ENCODE measurements around the gene NPFFR1.

NPFFR1 gene, protein sequence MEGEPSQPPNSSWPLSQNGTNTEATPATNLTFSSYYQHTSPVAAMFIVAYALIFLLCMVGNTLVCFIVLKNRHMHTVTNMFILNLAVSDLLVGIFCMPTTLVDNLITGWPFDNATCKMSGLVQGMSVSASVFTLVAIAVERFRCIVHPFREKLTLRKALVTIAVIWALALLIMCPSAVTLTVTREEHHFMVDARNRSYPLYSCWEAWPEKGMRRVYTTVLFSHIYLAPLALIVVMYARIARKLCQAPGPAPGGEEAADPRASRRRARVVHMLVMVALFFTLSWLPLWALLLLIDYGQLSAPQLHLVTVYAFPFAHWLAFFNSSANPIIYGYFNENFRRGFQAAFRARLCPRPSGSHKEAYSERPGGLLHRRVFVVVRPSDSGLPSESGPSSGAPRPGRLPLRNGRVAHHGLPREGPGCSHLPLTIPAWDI

DNA sequence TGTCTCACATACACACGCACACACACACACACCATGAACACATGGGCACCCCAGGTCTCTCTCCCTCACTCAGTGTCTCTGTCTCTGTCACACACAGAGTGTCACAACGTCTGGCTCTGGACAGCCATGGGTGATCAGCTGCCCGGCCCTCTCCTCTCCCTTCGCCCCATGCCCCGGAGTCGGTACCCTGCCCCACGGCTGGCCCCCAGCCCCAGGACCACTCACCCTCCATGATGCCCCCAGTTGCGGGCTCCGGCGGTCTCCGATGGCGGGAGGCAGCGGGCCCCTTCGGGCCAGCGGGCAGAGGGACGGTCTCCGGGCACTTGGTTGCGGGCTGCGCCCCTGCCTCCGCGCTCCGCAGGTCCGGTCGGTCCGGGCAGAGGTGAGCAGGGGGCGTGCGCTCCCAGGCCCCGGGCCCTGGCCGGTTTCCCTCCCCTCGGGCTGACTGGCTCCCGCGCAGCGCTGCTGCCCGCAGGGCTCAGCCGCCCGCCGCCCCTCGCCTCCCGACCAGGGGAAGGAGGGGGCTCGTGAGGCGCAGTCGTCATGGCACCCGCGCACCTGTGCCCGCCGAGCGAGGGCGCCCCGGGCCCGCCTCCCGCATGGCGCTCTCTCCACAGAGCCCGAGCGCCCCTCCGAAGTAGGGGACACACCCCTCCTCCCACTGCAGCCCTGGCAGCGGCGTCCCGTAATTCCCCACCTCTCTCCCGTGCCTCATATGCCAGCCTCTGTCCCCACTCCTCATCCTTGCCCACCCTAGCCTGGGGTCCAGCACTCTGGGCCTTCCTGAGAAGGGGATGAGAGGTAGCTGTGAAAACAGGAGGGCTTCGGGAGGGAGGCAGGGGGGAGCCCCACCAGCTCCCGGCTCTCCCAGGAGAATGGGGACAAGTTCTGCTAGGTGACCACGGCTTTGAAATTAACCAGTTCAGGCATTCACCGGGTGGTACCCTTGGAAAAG is at the start of gene NPFFR1:
Gene NPFFR1 (minus strand): TSS at position 560 of the 955 bp plus-strand sequence. CDS start 328 bp downstream, at position 232.
- peak within 1 kb of the TSS in 1 of 2 experiments; percentile 21 for H3K4me3 ChIP-seq (ENCODE audit: low read depth in 1 of 2, low read length in 1 of 2)

DNA sequence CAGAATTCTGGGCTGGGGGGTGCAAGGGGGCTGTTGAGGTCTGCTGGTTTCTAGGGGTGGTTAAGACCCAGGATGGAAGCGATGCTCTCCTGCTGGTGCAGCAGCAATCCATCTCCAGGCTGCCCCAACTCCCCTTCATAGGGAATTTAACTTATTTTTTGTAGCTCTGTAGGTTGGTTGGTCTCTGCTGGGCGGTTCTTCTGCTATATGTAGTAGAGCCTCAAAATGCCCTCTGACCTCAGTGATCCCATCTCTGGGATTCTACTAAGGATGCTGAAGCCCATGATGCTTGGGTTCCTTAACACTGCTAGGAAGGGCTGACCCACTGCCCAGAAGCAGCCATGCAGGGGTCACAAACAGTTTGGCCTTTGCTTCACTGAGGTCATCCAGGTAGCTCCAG is 49.5 kb upstream of the NPFFR1 start:
- Histone ChIP-seq H3K36me3 (no peaks in the 10 kb centered on the region), H3K27me3 (peaks cover 12% of the 10 kb centered on the region), H3K4me1 (ENCODE audit: control insufficient read depth in 1 of 2, insufficient read depth in 1 of 2, low read depth in 1 of 2, low read length in 1 of 2) (peaks cover 32 to 34% of the 10 kb centered on the region in 2 experiments), H3K9me3 (no peaks in the 10 kb centered on the region), H3K27ac (no peak overlapping the region), H3K4me3 (ENCODE audit: low read depth in 1 of 2, low read length in 1 of 2) (no peak overlapping the region)
- TF ChIP-seq, protein P1, sequence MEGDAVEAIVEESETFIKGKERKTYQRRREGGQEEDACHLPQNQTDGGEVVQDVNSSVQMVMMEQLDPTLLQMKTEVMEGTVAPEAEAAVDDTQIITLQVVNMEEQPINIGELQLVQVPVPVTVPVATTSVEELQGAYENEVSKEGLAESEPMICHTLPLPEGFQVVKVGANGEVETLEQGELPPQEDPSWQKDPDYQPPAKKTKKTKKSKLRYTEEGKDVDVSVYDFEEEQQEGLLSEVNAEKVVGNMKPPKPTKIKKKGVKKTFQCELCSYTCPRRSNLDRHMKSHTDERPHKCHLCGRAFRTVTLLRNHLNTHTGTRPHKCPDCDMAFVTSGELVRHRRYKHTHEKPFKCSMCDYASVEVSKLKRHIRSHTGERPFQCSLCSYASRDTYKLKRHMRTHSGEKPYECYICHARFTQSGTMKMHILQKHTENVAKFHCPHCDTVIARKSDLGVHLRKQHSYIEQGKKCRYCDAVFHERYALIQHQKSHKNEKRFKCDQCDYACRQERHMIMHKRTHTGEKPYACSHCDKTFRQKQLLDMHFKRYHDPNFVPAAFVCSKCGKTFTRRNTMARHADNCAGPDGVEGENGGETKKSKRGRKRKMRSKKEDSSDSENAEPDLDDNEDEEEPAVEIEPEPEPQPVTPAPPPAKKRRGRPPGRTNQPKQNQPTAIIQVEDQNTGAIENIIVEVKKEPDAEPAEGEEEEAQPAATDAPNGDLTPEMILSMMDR (IDR thresholded peaks at IDR 0.05): no peak

More for the DNA sequence above, at the start of gene NPFFR1:
- no peaks in the 10 kb centered on the region for H3K9me3 ChIP-seq
- TF ChIP-seq, protein P1 (IDR thresholded peaks at IDR 0.05): no peak
- peaks cover 50% of the 10 kb centered on the region for H3K27me3 ChIP-seq
- no peak within 1 kb of the TSS for H3K27ac ChIP-seq
- peaks cover 8 to 14% of the 10 kb centered on the region in 2 experiments for H3K4me1 ChIP-seq (ENCODE audit: control insufficient read depth in 1 of 2, insufficient read depth in 1 of 2, low read depth in 1 of 2, low read length in 1 of 2)
- no peaks in the 10 kb centered on the region for H3K36me3 ChIP-seq

DNA sequence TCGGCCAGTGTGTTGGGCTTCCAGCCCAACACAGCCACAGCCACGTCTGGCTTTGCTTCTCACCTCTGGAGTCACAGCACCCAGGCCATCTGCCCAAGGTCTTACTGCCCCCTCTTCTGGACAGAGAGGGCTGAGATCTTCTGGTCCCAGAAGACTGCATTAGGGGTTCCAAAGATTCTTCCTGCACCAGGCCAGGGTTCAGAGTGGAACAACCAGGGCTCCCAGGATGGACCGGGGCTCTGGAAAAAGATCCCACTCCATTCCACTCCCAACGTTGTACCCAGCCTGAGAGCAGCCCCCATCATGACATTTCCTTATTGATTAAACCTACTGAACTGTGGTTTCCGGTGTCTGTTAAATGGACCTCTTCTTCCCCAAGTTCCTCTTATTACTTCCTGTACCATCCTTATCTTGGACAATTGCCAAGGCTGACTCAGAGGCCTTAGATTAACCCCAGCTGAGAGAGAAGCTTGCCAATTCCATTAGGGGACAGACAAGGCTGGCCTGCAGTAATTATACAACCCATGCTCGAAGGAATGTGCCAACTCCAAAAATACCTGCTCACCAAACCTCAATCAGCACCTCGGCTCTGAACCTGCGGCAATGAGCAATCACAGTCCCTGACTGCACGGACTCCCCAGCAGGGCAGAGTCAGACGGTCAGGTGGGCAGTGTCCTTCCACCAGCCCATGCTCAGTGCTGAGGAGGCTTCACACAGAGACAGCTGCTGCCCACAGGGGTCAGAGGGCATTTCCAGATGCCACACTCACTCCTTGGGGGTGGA is 47.9 kb upstream of the NPFFR1 start:
- Histone ChIP-seq H3K27me3 (peaks cover 18% of the 10 kb centered on the region), H3K4me1 (ENCODE audit: control insufficient read depth in 1 of 2, insufficient read depth in 1 of 2, low read depth in 1 of 2, low read length in 1 of 2) (peaks cover 32 to 34% of the 10 kb centered on the region in 2 experiments), H3K27ac (peak overlapping the region; percentile 55), H3K36me3 (no peaks in the 10 kb centered on the region), H3K4me3 (ENCODE audit: low read depth in 1 of 2, low read length in 1 of 2) (peak overlapping the region; percentile 37 to 41), H3K9me3 (no peaks in the 10 kb centered on the region)
- TF ChIP-seq, protein P1 (IDR thresholded peaks at IDR 0.05): no peak

DNA sequence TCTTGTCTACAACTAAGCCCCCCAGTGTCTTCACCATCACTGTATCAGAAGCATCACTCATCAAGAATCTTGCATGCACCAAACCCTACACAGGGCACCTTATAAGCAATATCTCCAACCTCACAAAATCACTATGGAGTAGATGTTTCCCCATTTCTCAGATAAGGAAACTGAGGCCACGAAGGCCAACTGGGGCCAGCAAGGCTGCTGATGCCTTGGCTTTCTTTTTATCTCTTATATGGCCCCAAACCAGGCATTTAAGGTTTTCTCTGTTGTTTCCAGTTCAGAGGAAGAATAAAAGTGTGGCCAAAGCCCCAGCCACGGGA is 47.3 kb upstream of the NPFFR1 start:
- H3K4me3 ChIP-seq (ENCODE audit: low read depth in 1 of 2, low read length in 1 of 2): peak overlapping the region in 1 of 2 experiments; percentile 41
- peaks cover 18% of the 10 kb centered on the region for H3K27me3 ChIP-seq
- H3K27ac ChIP-seq: peak overlapping the region; percentile 55
- H3K36me3 ChIP-seq: no peaks in the 10 kb centered on the region
- TF ChIP-seq, protein P1 (IDR thresholded peaks at IDR 0.05): no peak
- no peaks in the 10 kb centered on the region for H3K9me3 ChIP-seq
- H3K4me1 ChIP-seq (ENCODE audit: control insufficient read depth in 1 of 2, insufficient read depth in 1 of 2, low read depth in 1 of 2, low read length in 1 of 2): peaks cover 32 to 34% of the 10 kb centered on the region in 2 experiments

DNA sequence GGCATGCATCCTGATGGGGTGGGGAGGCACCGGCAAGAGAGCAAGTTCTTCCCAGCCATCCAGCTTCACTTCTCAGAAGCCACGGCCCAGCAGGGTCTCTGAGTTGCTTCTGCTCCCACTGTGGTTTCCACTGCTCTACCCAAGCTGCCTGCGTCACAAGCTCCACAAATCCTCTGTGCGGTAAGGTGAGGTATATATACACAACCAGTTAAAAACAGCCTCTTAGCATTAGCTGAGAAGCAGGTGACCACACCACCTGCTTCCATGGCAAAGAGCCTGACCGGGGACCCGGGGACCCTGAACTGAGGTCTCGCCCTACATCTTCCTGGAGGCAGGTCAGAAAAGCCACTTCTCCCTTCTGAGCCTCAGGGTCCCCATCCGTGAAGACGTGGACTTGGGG is 46.9 kb upstream of the NPFFR1 start:
- TF ChIP-seq, protein P1 (IDR thresholded peaks at IDR 0.05): no peak
- H3K4me3 ChIP-seq (ENCODE audit: low read depth in 1 of 2, low read length in 1 of 2): no peak overlapping the region
- no peaks in the 10 kb centered on the region for H3K36me3 ChIP-seq
- no peaks in the 10 kb centered on the region for H3K9me3 ChIP-seq
- H3K27ac ChIP-seq: no peak overlapping the region
- H3K4me1 ChIP-seq (ENCODE audit: control insufficient read depth in 1 of 2, insufficient read depth in 1 of 2, low read depth in 1 of 2, low read length in 1 of 2): peaks cover 32 to 34% of the 10 kb centered on the region in 2 experiments
- peaks cover 18% of the 10 kb centered on the region for H3K27me3 ChIP-seq
